Activated CD8-positive, alpha-beta memory T cell treated with anti-CD3 and anti-CD28 coated beads for 1 hour (primary cell): ENCODE measurements around the gene VPS72.
A peak's percentile ranks its signal among the peaks of the same experiment; 100 is the strongest.
"Not testable (repeated sequence)": the region's sequence is repeated elsewhere in the genome, so short reads cannot be mapped to it uniquely, and the experiment has no call there.

Source experiments
- DNase-seq, 2 donors: peaks; one replicate each; pipeline ENCODE4 v3.0.0-alpha.2; 2020; ENCODE audit warnings: low read depth in 1 of 2; ENCODE audit errors: extremely low read depth in 1 of 2

Gene VPS72

GRCh38 chr1:151189637-151190445 is at the start of gene VPS72:
TSS of gene VPS72 (minus strand) at chr1:151190197. CDS start at chr1:151190121, 76 bp downstream.
- peak; percentile 58 to 74 for DNase-seq

DNA sequence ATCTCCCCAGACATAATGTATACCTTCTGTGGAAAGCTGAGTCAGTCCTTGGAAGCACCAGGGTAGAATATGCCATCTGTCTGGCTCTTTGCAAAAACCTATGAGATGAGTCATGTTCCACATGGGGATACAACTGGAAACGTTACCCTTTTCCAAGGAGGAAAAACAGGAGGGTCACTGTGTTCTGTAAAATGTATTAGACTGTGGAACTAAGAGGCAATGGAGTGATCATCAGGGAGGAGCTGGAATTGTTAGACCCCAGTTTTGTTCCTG is 48.4 kb upstream of the VPS72 start:
- no peak for DNase-seq

DNA sequence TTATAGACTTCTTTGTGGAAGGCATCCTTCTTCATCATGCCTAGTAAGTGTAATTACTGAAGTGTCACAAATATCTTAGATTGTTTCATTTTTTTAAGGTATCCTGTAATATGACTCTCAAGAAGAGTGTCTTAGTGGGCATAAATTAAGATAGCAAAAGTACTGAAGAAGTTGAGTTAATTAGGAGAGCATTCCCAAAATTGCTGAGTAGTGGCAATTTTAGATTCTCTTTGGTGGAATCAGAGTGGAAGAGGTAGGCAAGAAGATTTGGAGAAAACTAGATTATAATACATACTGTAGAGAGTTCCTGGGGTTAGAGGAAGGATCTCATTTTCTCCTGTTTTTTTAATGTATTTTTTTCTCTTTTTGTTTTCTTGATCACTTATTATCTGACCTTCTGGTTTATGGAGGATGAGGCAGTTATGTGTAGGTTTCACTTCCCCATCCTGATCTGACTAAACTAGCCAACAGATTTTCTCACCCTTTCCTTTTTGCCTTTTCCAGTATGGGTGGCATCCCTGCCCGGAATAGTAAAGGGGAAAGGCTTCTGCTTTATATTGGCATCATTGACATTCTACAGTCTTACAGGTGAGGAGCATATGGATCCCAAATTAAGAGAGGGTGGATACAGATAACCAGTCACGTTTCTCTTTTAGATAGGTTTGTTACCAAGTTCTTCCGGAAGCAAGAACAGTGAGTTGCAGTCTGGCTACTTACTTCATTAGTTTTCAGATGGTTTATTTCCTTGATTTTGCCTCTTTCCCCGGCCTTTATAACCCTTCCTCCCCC is 47.9 kb upstream of the VPS72 start:
- DNase-seq, result no peak

DNA sequence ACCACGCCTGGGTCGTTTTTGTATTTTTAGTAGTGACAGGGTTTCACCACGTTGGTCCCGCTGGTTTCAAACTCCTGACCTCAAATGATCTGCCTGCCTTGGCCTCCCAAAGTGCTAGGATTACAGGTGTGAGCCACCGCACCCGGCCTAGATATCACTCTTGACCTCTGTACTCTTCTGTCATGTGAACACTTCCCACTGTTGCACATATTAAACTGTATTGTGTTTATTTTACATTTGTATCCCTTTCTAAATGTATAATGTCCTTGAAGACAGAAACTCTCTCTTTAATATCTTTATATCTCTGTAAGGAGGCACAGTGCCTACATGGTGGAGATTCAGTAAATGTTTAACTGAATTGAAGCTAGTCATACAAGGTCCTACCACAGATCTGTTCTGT is 45.2 kb upstream of the VPS72 start:
- no peak for DNase-seq

DNA sequence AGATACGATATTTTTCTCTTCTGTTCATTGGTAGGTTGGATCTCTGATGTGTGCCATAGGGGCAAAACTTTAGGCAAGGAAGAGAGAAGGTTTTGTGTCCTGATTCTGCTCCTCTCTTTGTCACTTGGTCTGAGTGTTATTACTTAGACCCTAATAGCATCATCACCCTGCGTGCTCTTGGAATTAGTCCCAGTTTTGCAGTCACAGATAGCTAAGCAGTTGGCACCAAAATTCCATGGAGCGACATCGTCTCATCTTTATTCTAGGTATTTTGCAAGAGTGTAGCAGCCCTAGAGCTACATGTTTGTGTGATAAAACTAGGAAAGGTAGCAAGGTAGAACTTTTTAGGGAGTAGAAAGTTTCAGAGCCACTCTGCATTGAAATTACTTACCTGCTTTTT is 32.1 kb upstream of the VPS72 start:
- DNase-seq, result no peak

DNA sequence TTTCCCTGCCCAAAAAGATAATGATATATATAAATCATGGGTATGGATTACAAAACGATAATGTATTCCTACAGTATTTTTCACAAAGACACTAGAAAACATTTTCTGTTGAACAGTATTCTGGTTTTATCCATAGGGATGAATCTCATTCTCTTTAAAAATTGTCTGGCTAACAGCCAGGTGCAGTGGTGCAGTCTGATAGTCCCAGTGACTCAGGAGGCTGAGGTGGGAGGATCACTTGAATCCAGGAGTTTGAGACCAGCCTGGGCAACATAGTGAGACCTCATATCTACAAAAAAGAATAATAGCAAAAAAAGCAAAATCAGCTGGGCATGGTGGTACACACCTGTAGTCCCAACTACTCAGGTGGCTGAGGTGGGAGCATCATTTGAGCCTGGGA is 31.6 kb upstream of the VPS72 start:
- no peak for DNase-seq

DNA sequence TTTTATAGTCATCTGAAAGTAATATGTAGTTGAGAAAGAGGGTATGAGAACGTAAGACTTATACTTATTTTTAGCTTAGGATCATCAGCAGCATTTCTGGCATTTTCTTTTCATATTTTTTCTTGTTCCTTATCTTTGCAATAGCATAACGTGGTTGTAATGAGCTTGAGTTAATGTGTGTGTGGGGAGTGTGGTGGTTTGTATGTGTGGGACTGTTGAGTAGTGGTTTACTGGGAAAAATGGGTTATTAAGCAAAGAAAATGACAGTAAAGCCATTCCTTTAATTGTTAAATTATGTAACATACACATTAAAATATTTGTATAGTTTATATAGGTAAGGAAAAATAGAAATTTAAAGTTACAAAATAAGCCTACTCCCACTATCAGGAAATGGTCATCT is 23.6 kb upstream of the VPS72 start:
- DNase-seq, result no peak

DNA sequence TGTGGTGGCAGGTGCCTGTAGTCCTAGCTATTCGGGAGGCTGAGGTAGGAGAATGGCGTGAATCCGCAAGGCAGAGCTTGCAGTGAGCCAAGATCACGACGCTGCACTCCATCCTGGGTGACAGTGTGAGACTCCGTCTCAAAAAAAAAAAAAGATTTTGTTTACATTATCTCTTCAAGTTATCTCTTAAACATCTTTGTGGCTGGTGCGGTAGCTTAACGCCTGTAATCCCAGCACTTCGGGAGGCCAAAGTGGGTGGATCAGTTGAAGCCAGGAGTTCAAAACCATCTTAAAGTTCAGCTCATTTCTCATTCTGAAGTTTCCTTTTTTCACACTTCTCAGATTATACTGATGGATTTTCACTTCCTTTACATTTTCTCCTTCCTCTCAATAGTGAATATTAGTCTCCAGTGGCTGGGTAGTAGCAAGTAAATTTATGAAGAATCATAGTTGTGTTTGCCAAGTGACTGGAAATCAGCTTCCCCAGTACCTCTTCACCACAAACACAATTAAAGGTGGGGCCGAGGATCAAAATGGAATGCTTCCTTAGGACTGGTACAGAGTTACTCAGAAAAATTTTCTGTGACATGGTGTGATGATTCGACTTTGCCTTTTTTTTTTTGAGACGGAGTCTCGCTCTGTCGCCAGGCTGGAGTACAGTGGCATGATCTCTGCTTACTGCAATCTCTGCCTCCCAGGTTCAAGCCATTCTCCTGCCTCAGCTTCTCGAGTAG is 22.1 kb upstream of the VPS72 start:
- no peak for DNase-seq

- DNase-seq, result no peak
Measured at GRCh38 chr1:151210830-151211229, 20.8 kb upstream of the VPS72 start.

DNA sequence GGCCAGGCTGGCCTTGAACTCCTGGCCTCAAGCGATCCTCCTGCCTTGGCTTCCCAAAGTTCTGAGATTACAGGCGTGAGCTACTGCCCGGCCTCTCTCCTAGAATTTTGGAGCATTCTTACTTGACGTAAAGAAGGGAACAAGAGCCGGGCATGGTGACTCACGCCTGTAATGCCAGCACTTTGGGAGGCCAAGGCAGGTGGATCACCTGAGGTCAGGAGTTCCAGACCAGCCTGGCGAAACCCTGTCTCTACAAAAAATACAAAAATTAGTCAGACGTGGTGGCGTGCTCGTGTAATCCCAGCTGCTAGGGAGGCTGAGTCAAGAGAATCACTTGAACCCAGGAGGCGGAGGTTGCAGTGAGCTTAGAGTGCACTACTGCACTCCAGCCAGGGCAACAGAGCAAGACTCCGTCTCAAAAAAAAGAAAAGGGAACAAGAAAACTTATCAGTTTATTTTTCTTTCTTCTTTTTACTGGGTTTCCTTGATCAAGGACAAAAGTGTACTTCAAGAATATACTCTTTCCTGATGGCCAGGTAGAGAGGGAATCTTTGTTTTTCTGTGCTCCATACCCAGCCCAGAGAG is 15.5 kb upstream of the VPS72 start:
- DNase-seq, result not testable (repeated sequence)

GRCh38 chr1:151199873-151200581 is 10.0 kb upstream of the VPS72 start:
- no peak for DNase-seq

GRCh38 chr1:151198254-151199127 is 8.5 kb upstream of the VPS72 start, which contains the start of gene PIP5K1A:
TSS of gene PIP5K1A (plus strand) at chr1:151198552. CDS start at chr1:151198997, 445 bp downstream.
- peak; percentile 99 for DNase-seq

- DNase-seq, result no peak
Measured at GRCh38 chr1:151197863-151198253, 7.9 kb upstream of the VPS72 start.

- no peak for DNase-seq
Measured at GRCh38 chr1:151196292-151196800, 6.3 kb upstream of the VPS72 start.

DNA sequence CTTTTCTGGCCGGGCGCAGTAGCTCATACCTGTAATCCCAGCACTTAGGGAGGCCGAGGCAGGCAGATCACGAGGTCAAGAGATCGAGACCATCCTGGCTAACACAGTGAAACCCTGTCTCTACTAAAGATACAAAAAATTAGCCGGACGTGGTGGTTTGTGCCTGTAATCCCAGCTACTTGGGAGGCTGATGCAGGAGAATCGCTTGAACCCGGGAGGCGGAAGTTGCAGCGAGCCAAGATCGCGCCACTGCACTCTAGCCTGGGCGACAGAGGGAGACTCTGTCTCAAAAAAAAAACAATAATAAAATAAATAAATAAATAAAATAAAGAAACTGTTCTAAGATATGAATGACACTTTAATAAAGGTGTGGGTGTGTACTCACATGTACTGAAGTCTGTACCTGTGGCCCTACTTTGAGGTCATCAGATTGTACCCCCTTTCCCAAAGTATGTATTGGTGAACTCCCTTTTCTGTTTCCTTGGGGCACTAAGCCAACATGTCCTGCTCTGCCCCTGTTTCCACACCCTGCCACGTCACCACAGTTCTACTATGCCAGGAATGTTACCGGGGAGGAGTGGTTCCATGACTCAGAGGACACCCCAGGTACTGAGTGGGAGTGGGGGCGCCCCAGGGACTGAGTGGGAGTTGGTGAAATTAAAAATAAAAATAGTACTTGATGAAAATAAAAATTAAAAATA is 5.0 kb upstream of the VPS72 start:
- not testable (repeated sequence) for DNase-seq

GRCh38 chr1:151193856-151194255 is 3.9 kb upstream of the VPS72 start:
- no peak for DNase-seq

- no peak for DNase-seq
Measured at GRCh38 chr1:151193304-151193703, 3.3 kb upstream of the VPS72 start.

- DNase-seq, result no peak
Measured at GRCh38 chr1:151192047-151192446, 2.0 kb upstream of the VPS72 start.

DNA sequence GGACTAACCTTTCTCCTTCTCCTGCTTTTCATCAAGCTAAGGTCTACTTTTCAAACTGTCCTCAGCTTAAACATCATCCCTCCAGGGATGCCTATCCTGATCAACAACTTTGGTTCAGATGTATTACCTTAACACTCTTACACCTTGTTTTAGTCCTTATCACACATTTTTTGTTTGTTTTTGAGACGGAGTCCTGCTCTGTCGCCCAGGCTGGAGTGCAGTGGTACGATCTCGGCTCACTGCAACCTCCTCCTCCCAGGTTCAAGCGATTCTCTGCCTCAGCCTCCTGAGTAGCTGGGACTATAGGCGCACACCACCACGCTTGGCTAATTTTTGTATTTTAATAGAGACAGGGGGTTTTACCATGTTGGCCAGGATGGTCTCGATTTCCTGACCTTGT is 1.3 kb downstream of the VPS72 start:
- DNase-seq, result not testable (repeated sequence)
